GM21619 (cell line): Measurements from ENCODE around the gene IFITM1.
"Not testable (repeated sequence)": the region's sequence is repeated elsewhere in the genome, so short reads cannot be mapped to it uniquely, and the experiment has no call there.

ENCODE experiments used
- ATAC-seq: cut with Tn5 transposase; IDR thresholded peaks from one replicate; pipeline ENCODE4 v1.9.1; 2021; ENCODE audit not compliant: unreplicated experiment

IFITM1 gene

DNA sequence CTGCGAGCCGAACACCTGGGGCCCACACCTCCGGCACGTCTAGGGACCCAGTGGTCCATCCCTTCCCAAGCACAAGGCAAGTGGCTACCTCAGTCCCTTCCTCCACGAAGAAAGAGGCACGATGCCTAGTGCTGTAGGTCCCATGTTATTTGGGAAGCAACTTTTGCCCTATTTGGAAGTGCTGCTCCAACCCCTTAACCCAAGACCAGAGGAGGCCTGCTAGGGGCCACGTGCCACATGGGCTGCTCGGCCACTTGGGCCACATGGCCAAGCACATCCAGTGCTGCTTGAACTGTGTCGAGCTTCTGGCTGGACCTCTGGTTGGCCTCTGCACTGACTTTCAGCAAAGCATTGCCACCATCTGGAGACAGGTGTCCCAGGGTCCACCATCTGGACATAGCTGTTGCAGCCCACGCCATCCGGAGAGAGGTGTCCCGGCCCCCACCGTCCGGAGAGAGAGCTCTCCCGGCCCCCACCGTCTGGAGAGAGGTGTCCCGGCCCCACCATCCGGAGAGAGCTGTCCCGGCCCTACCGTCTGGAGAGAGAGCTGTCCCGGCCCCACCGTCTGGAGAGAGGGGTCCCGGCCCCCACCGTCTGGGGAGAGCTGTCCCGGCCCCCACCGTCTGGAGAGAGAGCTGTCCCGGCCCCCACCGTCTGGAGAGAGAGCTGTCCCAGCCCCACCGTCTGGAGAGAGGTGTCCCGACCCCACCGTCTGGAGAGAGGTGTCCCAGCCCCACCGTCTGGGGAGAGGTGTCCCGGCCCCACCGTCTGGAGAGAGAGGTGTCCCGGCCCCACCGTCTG lies 49.0 kb downstream of the IFITM1 start:
- no peak for ATAC-seq

DNA sequence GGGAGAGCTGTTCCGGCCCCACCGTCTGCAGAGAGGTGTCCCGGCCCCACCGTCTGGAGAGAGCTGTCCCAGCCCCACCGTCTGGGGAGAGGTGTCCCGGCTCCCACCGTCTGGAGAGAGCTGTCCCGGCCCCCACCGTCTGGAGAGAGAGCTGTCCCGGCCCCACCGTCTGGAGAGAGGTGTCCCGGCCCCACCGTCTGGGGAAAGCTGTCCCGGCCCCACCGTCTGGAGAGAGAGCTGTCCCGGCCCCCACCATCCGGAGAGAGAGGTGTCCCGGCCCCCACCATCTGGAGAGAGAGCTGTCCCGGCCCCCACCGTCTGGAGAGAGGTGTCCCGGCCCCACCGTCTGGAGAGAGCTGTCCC lies 49.6 kb downstream of the IFITM1 start:
- not testable (repeated sequence) for ATAC-seq

DNA sequence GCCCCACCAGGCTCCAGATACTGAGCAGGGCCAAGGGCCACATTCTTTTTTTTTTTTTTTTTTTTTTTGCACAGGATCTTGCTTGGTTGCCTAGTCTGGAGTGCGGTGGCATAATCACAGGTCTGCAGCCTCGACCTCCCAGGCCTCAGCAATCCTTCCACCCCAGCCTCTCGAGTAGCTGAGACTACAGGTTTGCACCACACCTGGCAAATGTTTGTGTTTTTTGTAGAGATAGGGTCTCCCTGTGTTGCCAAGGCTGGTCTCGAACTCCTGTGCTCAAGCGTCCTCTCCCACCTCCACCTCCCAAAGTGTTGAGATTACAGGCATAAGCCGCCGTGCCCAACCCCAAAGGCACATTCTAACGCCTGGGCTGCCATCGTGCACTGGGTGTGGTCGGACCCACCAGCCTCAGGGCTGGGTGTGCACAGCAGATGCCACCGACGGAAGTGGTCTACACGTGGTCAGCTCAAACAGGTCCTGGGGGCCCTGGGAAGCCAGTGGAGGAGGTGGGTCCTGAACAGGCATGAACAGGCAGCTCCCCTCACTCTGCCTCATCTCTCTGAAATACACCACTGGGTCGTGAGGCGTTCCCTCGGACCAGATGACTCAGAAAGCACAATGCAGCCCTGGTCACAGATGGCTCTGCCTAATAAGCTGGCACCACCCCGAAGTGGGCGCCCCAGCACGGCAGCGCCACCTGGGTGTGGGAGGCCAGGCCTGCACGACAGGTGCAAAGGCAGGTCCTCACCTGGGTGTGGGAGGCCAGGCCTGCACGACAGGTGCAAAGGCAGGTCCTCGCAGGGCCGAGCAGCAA lies 50.3 kb downstream of the IFITM1 start:
- no peak for ATAC-seq
